AG04450 (cell line): ENCODE data around the gene GLA. TPM values are rescaled to one million over a fixed set of nuclear protein-coding genes. Genes with fewer than 3 reads are reported as not detected.

Experiments
- CTCF ChIA-PET: fragments of 300-600, 350-600 bp; formaldehyde crosslinking; extraction: SDS; loops from one replicate; lab custom pipeline; 2022; ENCODE audit warnings: antibody characterized with exemption, inconsistent platforms; lab: Charles Lee
- POLR2A ChIA-PET: fragments of 350-600 bp; formaldehyde crosslinking; extraction: SDS; loops from one replicate; lab custom pipeline; 2021; ENCODE audit warnings: antibody characterized with exemption, inconsistent platforms; lab: Yijun Ruan, JAX
- DNase-seq: peaks from one replicate; pipeline ENCODE4 v3.0.0-alpha.2; 2011; ENCODE audit warnings: low read depth, low spot score
- H3K27ac ChIP-seq: one replicate; pipeline ENCODE4 v1.5.1; 2012; ENCODE audit warnings: low read depth, low read length, control low read depth
- H3K27me3 ChIP-seq: one replicate; pipeline ENCODE4 v1.6.0; 2012; ENCODE audit warnings: low read length; ENCODE audit not compliant: control insufficient read depth, insufficient read depth
- H3K4me3 ChIP-seq: 2 replicates; pipeline ENCODE4 v1.5.1; 2011; ENCODE audit warnings: mild to moderate bottlenecking, low read depth, low read length, control low read depth
- H3K9me3 ChIP-seq: 2 replicates; pipeline ENCODE4 v1.5.1; 2012; ENCODE audit warnings: low read length; ENCODE audit not compliant: control insufficient read depth, insufficient read depth
- CTCF ChIP-seq: IDR thresholded peaks from 2 replicates; pipeline ENCODE4 v1.5.1; 2011; ENCODE audit warnings: low read depth, low read length, control low read depth, inconsistent platforms
- polyA plus RNA-seq: library from polyadenylated mRNA; depleted of rRNA; stranded (reverse); fragments of >200 nt; gene quantifications from 2 replicates; pipeline ENCODE4 v1.2.3, GENCODE V29; 2011

The GLA gene
- polyA plus RNA-seq, 1 experiment = 33.8 TPM

- POLR2A ChIA-PET = no interaction called here
- TF ChIP-seq CTCF = no peak
- Histone ChIP-seq H3K27me3 (peaks cover 5% of the 10 kb centered on the region), H3K27ac (no peak overlapping the region), H3K9me3 (no peaks in the 10 kb centered on the region), H3K4me3 (no peak overlapping the region)
- DNase-seq = no peak
- CTCF ChIA-PET = no interaction called here
Observed at GRCh38 chrX:101386542-101386885, 21.2 kb downstream of the GLA start.

GRCh38 chrX:101385795-101386541 lies 21.8 kb downstream of the GLA start, which contains the start of gene BTK:
Gene BTK, minus strand, starts transcription at chrX:101386191. Its CDS starts 10,907 bp downstream, at chrX:101375284.
- H3K27ac ChIP-seq = no peak within 1 kb of the TSS
- CTCF ChIA-PET = no interaction called here
- POLR2A ChIA-PET = no interaction called here
- no peak for DNase-seq
- no peaks in the 10 kb centered on the region for H3K9me3 ChIP-seq
- no peak within 1 kb of the TSS for H3K4me3 ChIP-seq
- peaks cover 5% of the 10 kb centered on the region for H3K27me3 ChIP-seq
- no peak for TF ChIP-seq CTCF

- Histone ChIP-seq H3K27ac (no peak overlapping the region), H3K4me3 (no peak overlapping the region), H3K27me3 (peaks cover 5% of the 10 kb centered on the region), H3K9me3 (no peaks in the 10 kb centered on the region)
- ChIA-PET POLR2A (no interaction called here), CTCF (no interaction called here)
- no peak for DNase-seq
- TF ChIP-seq CTCF = no peak
Observed at GRCh38 chrX:101385026-101385684, 22.6 kb downstream of the GLA start.

- H3K4me3 ChIP-seq = no peak overlapping the region
- H3K9me3 ChIP-seq = no peaks in the 10 kb centered on the region
Observed at GRCh38 chrX:101383679-101384205, 24.0 kb downstream of the GLA start.

More at GRCh38 chrX:101383679-101384205, 24.0 kb downstream of the GLA start:
- Histone ChIP-seq H3K27ac (no peak overlapping the region), H3K27me3 (peaks cover 5% of the 10 kb centered on the region)
- CTCF ChIA-PET = no interaction called here
- TF ChIP-seq CTCF = no peak
- POLR2A ChIA-PET = no interaction called here
- DNase-seq = no peak
